ENCODE data around the gene SH3RF1. TPM values are rescaled to one million over a fixed set of nuclear protein-coding genes. Genes with fewer than 3 reads are reported as not detected.

SH3RF1 gene
- total RNA-seq, 1 donor from 2014 or later: 46.0 TPM

DNA sequence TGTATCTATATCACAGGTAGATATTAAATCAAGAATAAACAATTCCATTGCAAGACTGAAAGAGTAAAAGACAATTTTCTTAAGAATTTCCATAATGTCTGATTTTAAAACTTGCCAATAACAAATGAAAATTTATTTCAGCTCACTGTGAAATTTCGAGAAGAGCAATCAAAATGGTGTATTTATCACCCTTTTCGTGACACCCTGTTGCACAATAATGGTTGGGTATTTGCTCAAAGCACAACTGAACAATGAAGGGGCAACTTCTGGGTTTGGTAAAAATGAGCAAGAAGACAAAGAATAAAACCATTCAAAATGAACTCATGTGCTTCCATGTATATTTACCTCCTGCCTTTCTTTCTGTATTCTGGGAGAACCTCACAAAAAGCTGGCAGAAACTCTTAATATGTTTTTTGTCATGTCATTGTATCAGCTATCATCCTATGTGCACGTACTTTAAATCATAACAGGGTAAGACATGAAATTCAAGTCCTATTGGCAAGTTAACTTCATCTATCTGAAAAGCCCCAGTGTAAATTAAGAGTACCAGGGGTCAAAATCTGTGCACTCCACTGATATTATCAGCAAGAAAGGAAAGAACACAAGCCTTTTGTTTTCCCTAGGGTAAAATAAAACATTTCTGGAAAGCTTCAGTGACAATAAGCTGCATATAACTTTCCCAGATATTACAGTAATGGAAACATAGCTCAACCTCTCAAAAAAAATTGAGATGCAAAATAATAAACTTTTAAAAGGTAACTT lies 133.8 kb downstream of the SH3RF1 start:
- DNase-seq (ENCODE audit: low spot score): no peak

DNA sequence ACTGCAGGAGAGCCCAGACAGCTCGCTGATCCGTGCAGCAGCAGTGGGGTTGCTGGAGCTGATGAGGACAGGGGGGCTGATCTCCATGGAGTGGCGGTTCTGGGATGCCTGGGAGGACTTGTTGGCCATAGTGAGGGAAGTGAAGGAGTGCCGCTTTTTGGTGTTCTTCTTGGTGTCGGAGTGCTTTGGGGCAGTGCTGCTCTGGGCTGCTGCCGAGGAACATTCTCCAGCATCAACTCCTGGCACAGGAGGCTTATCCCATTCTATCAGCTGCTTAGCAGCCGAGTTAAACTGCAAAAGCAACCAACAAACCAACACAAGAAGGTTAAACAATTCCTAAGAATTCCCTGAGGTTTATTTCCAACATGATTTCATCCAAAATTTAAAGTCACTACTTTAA lies 134.4 kb downstream of the SH3RF1 start:
- DNase-seq (ENCODE audit: low spot score): no peak

DNA sequence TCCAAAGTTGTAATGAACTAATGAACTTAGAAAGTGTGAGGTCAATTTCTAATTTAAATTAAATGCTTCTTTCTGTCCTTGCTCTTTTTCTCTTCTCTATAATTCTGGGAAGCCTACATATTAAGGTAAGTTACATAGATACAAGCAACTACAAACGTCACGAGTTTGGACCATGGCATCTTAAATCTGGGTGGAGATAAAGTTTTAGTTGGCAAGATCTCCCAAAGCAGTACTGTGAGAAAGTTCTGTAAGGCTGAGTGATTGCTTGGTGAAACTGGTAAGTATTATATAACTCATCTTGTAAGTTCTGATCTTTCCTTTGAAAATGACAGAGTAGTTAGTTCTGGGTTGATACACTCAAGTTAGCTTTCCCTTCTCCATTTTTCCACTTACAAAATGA lies 135.0 kb downstream of the SH3RF1 start:
- no peak for DNase-seq (ENCODE audit: low spot score)

DNA sequence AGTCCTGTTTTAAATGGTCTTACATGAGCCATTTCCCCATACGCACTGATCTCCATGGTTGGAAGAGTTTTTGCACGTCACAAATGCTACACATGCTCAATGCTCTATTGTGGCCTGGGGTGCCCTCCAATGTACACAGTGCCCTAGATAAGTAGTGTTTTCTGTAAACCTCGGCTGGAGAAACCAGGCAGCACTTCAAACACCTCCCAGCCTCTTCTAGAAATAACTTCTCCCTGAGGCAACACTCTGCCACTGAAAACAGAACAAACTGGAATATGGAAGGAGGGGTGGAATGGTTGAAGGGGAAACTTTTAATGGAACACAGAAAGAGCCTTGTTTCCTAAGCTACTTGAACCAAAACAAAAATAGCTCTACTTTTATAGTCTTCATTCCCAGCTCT lies 136.8 kb downstream of the SH3RF1 start:
- DNase-seq (ENCODE audit: low spot score): no peak

DNA sequence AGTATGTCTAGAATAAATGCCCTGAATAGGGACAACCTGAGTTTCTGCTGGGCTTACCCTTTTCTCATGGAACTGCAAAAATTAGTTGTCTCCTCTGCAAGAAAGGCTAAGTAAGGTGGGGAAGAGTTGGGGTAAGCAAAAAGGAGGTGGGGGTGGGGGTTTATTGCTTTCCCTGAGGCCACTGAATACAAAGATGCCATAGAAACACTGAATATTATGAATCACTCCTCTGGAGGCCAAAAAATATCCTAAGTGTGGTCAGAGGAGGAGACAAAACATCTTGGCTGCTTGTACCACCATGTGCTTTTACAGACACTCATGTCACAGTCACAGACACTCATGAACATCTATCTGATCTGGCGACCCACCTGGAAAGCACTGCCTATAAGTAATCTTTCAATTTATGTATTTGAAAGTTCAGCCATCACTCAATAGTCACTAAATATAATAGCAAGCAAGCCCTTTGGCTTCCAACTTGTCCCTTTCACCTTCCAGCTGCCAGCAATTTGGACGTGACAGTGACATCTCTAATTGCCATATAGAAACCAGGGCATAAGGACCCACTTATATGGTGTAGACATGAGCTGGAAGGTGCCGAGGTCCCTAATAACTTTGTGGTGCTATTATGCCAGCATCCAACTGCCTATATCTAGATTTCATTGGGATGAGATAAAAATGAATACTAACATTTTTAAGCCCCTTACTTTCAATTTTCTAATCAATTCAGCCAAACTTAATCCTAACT lies 138.0 kb downstream of the SH3RF1 start:
- DNase-seq (ENCODE audit: low spot score): no peak

DNA sequence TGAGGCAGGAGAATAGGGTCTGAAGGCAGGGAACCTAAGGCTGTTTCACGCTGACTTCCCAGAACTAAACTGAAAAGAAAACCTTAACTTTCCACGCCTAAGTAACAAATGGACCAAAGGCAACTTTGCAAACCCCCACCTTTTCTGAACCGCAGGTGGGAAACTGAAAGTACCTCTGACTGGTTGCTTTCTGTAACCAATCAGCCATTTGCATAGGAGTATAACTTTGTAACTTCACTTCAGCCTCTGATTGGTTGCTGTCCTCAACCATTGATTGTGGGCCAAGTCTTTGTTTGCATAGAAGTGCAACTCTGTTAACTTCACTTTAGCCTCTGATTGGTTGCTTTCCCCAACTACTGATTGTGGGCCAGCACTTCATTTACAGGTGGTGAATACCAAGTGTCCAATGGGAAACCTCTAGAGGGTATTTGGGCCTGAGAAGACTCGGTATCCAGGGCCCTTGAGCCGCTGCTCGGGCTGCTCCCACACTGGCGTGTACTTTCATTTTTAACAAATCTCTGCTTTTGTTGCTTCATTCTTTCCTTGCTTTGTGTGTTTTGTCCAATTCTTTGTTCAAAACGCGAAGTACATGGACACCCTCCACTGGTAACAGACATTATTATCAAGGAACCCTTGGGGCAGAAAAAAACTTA lies 139.1 kb downstream of the SH3RF1 start:
- no peak for DNase-seq (ENCODE audit: low spot score)

DNA sequence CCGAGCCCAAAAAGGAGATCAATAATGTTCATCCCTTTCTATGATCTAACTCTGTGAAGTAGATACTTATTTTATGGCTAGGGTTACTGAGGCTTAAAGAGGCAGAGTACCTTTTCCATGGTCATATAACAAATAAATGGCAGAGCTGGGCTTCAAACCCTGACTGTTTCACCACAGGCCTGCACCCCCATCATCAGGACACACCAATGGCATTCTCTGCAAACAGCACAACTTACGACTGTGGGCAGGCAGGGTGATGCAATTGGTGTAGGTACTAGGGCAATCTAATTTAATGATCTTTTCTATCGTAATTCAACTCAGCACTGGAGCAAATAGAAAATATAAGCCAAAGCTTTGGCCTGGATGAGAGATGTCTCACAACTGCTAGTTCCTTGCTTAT lies 141.9 kb downstream of the SH3RF1 start:
- DNase-seq (ENCODE audit: low spot score): no peak

DNA sequence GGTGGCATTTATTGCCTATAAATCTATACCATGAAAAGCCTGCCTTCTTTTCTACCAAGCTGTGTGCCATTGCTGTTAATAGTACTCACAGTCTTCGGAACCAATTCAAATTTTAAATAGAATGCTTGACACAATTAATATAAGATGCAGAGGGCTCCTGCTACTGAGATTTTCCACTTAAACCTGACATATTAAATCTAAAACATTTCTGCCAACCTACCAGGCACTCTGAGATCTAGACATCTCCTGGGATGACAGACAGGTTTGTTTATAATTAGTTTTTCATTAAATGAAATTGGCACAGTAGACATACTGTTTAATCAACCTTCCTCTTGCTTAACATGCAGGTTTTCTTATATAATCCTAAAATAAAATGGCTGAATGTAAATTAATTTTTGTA lies 143.4 kb downstream of the SH3RF1 start:
- DNase-seq (ENCODE audit: low spot score): no peak

DNA sequence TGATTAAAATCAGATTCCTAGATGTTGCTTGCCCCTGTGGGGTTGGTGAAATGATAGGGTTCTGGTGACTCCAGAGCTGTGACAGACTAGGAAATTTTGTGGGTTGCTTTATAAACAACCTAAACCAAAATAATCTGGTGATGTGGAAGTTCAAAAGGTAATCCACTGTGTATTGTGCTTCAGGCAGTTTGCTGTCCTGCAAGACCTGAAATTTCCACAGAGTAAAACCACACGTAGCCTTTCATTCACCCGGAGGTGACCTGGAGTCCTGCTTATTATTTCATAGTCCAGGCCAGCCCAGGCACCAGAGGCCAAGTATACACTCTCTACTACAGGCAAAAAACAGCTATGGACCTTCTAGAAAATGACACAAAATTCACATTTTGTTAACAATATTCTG lies 146.1 kb downstream of the SH3RF1 start:
- no peak for DNase-seq (ENCODE audit: low spot score)

DNA sequence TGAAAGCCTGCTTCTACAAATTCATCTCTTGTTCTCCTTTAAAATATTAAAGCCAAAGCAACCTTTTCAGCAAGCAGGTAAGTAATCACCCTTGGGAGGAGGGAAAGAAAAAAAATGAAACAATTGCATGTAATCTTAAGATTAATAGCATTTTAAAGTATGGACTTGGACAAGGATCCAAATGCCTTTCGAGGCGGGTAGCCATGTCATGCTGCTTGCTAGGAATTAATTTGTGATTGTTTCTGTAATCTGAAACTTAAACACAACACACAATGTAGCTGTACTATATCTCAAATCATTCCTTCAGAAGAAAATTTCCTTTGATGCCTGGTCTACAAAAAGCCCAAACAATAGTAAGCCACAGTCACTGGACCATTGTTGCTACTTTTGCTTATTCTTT lies 148.3 kb downstream of the SH3RF1 start:
- no peak for DNase-seq (ENCODE audit: low spot score)

DNA sequence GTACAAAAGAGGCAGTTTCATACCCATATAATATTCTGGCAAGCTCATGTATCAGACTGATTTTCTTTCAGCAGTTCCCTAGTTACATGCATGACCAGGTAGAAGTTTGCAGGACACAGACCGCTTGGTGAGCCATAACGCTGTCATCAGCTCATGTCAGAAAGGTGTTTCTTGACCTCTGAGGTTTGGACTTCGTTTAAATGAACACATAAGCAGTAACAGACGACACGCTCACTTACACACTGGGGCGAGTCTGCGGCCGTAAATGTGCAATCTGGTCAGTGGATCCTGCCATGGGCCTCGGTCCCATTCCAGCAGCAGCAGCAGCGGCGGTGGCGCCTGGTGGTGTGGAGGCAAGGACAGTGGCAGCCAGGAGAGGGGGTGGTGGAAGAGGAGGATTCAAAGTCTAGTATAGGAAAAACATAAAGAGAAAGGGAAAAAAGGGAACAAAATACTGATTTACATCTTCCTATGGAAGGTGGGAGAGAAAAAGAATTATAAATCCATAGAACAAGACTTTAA lies 148.8 kb downstream of the SH3RF1 start:
- no peak for DNase-seq (ENCODE audit: low spot score)

DNA sequence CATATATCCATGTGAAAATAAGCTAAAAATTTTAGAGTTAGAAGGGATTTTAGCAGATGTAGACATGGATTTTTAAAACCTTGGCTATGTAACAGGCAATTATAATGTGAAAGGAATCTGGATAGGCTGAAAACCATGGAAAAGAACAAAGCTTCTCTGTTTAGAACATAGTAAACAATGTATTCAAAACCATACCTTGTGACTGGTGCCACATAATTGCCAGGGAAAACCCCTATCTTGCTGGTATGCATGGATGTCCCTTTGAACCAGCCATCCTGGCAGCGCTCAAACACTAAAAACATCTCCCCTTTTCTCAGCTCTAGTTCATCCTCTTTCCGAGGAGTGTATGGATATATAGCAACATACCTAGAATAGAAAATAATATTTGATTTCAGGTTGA lies 150.1 kb downstream of the SH3RF1 start:
- DNase-seq (ENCODE audit: low spot score): no peak

DNA sequence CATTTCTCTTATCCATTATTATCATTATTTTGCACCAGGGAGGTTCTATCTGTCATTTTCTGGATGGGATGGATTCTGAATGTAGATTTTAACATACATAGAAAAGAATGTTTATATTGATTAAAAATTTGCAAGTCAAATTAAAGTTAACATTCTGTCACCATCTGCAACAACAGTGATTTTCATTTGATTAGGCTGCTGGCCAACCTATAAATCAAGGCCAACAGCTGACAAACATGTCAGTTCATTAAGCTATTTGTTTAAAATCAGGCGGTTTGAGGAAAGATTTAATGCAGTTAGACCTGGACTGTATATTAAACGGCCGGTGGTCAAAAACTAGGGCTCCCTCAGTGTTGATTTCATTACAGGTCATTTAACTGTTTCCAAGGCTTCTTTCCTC lies 151.2 kb downstream of the SH3RF1 start:
- DNase-seq (ENCODE audit: low spot score): no peak

DNA sequence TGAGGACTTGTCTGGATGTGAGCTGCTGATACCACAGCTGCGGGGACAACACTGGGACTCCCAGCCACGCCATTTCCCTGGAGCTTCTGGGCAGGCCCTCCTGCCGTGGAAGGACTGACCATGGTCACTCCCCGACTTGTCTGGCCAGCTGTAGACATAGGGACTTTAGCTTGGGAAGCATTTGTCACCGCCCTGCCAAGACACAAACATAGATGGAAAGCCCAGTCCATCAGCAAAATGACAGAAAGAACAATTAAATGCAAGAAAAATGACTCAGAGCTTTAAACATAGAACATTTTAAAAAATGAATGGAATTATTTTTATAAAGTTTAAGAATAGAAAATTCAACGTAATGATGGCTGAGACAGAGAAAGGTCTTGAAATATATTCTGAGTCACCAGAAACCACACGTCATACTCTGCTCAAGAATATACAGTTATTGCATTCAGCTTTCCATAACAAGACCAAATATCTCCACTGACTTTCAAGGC lies 153.1 kb downstream of the SH3RF1 start:
- no peak for DNase-seq (ENCODE audit: low spot score)

DNA sequence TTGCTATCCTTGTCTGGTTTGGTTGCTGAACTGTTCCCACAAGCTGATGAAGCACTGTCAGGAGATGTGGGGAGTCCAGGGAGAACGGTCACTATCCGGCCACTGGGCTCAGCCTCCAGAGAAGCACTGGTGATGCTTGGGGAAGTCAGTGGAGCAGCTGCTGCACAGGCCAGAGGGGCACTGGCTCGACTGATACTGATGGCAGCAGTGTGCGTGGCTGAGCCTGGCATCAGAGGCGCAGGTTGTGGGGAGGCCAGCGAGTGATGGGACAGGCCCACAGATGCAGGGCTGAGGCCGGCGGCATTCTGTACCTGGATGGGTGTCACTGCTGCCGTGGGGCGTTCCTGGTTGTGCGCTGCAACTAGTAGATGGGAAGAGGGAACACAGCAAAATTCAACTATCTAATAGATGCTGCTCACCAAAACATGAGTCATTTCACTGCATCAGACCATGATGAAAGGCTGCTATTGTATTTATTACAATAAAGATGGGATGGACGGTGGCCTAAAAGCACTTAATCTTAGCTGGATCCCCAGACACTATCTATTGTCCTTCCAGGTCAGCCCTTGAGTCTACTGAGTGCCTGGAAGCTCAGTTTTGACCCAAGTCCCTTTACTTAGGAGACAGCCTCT lies 154.4 kb downstream of the SH3RF1 start:
- no peak for DNase-seq (ENCODE audit: low spot score)

DNA sequence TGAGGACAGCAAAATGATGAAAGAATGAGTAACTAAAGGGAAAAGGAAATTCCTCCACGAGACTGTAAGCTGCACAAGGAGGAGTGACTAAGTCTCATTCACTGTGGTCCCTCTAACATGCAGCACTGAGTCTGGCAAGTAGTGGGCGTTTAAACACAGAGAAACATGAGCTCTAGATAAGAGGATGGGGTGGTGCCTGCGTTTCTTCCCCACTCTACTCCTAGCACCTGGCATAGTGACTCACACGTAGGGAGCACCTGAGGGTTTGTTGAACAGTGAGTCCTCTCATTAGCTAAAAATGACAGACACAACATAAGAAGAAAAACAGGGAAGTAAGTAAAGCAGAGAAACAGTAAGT lies 154.9 kb downstream of the SH3RF1 start:
- peak; percentile 58 for DNase-seq (ENCODE audit: low spot score)

DNA sequence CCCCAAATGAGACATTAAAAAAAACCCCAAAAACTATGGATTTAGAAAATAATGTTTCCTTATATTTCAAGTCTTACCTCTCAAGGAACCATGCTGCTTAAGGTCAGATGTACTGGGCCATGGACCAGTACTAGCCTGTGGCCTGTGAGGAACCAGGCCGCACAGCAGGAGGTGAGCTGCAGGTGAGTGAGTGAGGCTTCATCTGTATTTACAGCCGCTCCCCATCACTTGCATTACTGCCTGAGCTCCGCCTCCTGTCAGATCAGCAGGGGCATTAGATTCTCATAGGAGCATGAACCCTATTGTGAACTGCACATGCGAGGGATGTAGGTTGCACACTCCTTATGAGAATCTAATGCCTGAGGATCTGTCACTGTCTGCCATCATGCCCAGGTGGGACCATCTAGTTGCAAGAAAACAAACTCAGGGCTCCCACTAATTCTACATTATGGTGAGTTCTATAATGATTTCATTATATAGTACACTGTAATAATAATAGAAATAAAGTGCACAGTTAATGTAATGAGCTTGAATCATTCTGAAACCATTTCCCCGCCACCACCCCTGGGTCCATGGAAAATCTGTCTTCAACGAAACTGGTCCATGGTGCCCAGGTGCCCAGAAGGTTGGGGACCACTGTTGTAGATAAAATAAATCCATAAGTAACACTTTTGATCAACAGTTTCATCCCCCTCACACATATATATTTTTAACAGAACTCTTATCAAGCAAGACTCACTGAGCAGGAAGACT lies 155.4 kb downstream of the SH3RF1 start:
- peak; percentile 58 for DNase-seq (ENCODE audit: low spot score)

DNA sequence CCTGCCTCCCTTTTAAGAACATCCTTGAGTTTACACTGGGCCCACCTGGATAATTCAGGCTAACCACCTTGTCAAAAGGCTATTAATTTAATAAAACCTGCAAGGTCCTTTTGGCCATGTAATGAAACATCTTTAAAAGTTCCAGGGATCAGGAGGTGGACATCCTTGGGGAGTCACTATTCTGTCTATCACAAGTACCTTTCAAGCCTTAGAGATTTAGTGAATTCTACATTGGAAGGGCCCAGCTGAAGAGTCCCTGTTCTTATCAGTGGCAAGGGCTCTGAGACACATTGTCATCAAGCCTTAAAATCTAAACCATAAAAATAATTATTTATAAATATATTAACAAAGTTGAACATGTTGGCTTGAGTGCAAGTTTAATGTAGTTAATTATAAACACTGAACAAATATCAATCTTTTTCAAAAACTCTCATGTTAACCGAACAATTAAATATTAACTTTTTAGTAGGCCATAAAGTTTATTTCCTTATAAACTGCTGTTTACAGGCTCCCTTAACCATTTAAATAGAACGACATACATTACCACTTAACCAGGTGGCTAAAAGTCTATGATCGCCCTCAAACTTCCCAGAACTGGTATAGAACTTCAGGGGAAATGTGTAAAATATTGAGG lies 156.3 kb downstream of the SH3RF1 start:
- DNase-seq (ENCODE audit: low spot score): no peak

DNA sequence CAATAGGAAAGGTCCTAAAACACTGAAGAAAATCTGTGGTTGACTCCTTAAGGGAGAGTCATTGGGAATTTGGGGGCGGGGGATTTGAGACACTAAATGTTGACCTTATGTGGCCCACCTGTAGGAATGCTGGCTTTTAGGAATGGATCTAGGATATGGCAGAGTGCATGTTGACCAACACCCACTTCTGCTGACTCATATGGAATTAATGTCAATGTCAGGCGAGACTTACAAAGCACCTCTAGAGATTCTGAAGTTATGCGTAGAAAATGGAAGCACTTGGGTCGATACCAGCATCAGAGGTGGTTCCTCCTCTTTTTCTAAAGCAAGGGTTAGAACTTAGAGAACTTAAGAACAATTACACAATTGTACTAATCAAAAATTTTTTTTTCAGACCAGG lies 160.1 kb downstream of the SH3RF1 start:
- no peak for DNase-seq (ENCODE audit: low spot score)

DNA sequence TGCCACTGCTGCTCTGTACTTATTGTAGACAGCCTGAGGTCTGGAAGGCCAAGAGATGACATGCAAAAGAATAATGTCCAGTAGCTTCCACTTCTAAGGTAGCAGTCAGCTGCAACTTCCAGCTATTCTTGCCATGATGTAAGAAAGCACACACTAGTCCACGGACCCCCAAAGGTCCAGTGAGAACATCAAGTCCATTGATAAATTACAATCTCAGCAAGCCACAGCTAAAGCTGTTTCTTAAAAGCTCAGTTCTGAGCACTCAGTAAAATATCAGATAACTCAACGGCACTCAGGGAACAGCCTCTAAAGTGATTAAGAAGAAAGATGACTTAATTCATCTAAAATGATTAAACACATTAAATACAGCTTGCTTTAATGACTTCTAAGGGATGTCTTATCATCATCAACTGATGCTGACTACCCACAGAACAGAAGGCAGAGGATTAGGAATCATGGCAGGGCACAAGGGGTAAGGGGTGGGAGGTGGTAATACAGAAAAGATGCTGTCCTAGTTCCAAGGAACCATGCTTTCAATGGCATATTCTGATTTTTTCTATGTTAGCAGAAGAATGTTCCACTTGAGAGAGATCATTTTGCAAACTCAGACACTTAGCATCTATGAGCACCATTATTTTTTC lies 161.6 kb downstream of the SH3RF1 start:
- no peak for DNase-seq (ENCODE audit: low spot score)

Measured in mucosa of gallbladder (tissue), 1 donor.